IPS DF 4.7 (cell line): Measurements from ENCODE around the gene TCP11.
A peak's percentile ranks its signal among the peaks of the same experiment; 100 is the strongest.
"Not testable (repeated sequence)": the region's sequence is repeated elsewhere in the genome, so short reads cannot be mapped to it uniquely, and the experiment has no call there.

Experiments
- DNase-seq: peaks from one replicate; pipeline ENCODE4 v3.0.0-alpha.2; 2013; ENCODE audit warnings: low spot score; ENCODE audit errors: extremely low read depth

The TCP11 gene

DNA sequence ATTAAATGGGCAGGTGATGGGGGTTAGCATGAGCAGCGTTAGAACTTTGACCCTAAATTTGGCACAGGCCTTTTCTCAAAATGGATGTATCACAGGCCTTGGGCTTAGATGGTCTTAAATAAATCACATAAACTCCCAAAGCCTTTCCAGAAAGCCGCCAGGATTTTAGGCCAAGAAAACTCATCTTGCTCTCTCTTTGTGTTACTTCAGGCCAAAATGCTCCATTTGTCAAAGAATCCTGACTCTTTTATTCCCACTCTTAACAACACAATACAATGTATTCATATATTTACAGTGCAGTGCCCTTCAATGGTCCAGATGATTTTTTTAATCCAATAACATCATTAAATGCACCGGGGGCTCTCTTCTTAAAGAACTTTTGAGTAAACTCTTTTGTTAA, 5.9 kb upstream of the TCP11 start:
- DNase-seq, result no peak

DNA sequence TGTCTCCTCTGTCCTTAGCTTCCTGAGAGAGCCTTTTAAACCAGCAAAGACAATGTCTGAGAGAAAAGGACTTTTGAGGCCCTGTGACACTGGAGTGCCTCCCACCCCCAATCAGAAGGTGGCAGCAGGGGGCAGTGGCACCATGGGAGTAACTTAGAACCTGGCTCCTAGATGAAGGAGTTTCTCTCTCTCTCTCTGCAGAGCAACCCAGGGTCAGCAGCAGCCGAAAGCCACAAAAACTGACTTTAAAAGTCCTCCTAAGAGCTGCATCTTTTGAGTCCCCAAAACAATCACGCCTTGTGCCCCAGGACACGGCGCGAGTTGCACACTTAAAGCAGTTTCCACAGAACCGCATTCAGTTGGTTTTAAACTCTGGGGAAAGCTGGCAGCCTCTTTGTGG, 5.3 kb upstream of the TCP11 start:
- no peak for DNase-seq

DNA sequence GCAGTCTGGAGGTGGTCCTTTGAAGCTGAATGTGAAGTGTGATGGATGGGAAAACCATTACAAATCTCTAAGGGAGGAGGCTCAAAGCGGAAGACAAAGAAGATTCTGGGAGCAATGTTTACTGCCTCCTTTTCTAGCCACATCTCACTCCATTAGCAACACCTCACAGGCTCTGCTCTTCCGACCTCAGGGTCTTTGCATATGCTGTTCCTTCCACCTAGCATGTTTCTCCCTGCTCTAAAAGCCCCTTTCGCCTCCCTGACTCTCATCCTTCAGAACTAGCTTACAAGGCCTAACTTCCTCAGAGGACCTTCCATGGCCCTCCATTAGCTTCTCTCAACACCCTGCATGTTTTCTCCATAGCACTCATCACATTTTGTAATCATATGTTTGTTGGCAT, 4.6 kb upstream of the TCP11 start:
- no peak for DNase-seq

DNA sequence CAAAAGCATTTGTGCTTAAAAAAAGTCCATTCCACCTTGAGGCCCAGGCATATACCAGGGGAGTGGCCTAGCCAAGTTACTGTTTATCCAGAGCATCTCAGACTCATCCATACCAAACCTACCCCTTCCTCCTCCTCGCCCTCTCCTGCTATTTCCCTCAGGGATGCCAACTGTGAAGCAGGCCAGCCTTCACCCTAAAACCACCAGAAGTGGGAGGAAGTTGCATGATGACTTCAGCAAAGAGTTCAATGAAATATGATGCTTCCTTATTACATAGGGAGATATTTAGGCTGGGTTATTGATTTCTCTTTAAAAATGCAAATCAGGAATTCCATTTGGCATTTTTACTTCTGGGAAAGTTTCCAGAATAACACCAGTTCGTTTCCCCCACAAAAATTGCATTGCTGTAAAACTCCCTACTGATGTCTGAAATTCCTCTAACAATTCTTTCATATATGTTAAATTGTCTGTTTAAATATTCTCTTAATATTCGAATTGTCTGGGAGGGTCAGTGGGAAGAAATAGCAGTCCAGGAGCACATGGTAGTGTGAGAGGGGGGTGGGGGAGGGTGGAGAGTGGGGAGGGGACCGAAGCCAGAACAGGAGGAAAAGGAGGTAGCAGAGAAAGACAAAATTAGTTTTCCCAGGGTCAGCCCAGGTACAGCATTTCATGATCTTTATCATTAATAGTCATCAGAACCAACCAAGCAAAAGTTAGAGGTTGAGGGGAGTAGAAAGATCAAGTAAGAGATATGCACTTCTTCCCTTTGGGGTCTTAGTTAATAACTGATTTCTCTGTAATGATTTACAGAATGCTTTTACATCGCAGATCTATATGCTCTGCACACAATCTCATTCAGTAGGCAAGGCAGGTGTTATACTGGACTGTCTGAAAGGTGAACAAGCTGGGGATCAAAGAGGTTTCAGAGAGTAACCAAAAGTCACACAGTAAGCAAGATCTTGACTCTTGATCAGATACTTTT, 1.7 kb upstream of the TCP11 start:
- no peak for DNase-seq

DNA sequence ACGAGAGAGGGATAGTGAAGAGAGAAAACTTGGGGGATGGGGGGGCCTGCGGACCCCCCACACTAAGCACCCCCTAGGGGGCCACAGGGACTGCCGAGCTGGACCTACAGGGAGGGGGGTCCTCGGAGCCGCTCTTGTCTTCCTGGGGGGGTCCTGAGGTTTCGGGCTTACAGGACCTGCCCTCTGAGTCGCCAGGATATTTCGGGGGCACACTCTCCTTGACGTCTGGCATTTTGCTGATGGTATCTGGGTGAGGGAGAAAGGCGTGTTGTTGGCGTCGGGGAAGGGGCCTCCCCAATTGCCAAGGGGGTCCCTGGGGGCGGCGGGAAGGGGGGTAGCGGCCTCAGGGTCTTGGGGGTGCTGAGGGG, 516 bp downstream of the TCP11 start:
- DNase-seq, result no peak

DNA sequence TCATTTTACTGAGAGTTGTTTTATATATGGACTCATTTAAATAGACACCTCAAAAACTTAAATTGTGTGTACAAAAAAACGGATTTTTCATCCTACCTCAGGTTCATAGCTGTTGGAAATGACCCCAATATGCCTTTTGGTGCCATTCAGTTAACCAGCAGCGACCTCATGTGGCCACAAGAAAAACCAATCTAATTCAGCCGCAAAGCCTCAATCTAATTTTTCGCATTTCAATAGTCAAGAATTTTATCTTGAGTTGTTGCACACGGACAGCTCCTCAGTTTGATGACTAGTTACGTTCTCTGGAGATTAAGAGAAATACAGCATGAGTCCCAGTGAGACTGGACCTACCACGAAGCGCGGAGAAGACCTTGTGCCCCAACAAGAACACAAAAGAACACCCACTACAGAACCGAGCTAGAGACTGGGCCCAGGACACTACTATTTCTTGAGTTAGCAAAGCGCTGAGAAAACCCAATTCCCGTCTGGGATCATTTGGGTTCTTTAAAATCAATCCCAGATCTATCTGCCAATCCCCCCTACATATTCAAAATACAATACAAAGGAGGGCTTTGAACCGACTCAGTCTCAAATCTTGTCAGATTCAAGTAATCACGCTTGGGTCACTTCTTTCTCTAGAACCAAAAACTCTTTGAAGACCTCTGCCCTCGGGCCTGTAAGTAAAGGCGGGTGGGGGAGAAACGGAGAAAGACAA, 1.1 kb downstream of the TCP11 start:
- DNase-seq, result peak; percentile 16

DNA sequence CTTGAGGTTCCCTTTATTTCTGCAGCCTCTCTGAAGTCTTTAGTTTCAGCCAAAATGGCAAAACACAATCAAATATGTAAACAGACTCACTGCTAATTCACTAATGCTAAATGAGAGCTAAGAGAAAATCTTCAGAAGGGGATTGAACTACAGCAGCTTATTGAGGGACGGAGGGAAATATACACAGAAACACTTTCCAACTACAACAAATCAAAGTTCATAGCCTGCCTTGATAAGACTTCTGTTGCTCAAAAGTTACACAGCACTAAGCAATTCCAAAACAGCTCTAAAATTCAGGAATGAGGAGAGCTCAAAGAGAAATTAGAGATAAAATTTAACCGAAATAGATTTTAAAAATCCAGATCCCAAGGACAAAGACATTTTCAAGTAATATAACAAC, 1.7 kb downstream of the TCP11 start:
- DNase-seq, result no peak

DNA sequence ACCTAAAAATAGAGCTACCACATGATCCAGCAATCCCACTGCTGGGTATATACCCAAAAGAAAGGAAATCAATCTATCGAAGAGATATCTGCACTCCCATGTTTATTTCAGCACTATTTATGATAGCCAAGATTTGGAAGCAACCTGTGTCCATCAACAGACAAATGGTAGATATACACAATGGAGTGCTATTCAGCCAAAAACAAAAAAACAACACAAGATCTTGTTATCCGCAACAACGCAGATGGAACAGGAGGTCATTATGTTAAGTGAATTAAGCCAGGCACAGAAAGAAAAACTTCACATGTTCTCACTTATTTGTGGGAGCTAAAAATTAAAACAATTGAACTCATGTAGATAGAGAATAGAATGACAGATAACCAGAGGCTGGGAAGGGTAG, 2.9 kb downstream of the TCP11 start:
- DNase-seq, result not testable (repeated sequence)

DNA sequence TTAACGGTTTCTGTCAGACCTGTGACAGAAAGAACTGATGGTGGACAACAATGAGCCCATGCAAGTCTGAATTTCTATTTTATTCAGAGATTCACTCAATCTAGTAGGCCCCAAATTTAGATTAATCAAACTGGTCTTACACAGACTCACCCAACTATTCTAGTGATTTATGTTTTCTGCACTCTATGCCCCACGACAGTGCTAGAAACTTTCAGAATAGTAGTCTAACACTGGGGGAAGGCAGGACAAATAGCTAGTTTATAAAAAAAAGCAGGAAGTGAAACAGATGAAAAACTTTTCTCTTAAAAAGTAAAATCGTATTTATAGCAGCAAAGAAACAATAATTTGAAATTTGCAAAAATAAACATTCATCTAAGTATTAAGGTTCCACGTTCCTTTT, 5.0 kb downstream of the TCP11 start:
- no peak for DNase-seq

DNA sequence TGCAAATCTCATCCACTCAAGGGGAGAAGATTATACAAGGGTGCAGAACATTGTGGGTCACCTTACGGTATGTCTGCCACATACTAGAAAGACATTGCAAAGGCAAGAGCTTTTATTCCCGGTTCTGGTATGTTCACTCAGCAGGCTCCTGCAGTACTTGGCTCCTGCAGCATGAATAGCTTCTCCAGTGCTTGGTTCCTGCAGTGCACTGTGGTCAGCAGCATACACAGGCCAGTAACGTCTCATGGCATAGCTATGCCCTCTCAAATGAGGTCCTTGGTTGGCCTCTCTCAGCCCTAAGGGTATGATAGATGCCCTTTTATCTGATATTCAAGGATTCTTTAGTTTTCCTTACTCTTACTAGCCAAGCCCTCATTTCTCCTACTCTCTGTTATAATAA, 12.6 kb downstream of the TCP11 start:
- no peak for DNase-seq

DNA sequence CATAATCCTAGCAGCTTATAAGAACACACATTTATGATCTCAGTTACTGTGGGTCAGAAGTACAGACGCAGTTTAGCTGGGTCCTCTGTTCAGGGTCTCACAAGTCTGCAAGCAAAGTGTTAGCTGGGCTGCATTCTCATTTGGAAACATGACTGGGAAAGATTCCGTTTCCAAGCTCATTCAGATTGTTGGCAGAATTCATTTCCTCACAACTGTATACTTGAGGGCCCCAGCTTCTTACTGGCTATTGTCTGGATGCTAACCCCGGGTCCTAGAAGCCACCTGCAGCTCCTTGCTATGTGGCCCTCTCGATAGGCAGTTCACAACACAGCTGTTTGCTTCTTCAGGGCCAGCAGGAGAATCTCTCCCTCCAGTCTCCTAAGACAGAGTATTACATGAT, 13.1 kb downstream of the TCP11 start:
- DNase-seq, result no peak

DNA sequence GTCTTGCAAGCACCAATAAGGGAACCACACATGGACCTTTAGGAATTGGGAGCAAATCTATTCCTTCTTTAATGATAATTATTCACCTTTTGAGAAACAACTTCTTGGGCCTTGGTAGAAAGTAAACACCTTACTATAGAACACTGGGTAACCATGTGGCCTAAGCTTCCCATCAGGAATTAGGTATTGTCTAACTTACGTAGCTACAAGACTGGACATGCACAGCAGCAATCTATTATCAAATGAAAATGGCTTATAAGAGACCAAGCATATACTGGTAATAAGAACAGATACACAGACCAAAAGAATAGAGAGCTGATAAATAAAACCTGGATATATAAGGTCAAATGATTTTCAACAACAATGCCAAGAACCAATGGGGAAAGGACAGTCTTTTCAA, 16.8 kb downstream of the TCP11 start:
- DNase-seq, result no peak

DNA sequence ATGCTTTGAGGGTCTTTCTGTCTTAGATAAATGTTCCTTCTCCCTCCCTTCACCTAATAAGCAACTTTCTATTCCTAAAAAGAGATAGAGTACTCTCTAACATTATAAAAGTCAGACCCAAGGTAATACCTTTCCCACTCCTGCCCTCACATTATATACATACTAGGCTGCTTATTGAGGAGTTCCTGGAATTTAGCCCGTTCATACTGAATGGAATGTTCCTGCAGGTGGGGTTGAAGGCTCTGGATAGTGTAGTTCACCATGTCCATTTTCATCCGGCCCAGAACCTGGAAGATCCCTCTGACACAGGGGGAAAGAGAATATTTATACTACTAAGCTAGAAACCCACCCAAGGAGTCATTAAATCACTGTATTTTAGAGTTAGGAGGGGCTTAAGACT, 20.4 kb downstream of the TCP11 start:
- DNase-seq, result no peak

DNA sequence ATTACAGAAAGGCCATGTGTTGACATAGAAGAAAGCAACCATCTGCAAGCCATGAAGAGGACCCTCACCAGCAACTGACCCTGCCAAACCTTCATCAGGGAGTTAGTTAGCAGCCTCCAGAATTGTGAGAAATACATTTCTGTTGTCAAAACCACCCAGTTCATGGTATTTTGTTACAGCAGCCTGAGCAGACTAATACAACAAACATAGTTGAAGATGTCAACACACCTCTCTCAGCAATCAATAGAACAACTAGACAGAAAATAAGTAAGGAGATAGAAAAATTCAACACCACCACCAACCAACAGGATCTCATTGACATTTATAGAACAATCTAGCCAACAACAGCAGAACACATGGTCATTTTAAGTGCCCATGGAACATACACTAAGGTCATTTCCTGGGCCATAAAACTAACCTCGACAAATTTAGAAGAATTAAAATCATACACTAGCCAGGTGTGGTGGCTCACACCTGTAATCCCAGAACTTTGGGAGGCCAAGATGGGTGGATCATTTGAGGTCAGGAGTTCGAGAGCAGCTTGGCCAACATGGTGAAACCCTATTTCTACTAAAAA, 32.7 kb downstream of the TCP11 start:
- DNase-seq, result no peak

DNA sequence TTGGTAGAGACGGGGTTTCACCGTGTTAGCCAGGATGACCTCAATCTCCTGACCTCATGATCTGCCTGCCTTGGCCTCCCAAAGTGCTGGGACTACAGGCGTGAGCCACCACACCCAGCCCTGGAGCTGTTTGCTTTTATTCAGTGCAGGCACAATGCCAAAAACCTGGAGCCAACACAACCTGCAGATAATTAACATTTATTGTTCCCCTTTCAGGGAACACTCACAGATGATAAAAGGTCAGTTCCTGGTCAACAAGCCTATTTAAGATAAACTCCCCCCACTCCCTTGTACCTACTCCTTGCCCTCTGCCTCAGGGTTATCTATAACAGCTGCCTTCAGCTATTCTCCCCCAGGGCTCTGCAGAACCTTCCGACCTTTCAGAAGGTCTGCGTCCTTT, 33.4 kb downstream of the TCP11 start:
- DNase-seq, result not testable (repeated sequence)

DNA sequence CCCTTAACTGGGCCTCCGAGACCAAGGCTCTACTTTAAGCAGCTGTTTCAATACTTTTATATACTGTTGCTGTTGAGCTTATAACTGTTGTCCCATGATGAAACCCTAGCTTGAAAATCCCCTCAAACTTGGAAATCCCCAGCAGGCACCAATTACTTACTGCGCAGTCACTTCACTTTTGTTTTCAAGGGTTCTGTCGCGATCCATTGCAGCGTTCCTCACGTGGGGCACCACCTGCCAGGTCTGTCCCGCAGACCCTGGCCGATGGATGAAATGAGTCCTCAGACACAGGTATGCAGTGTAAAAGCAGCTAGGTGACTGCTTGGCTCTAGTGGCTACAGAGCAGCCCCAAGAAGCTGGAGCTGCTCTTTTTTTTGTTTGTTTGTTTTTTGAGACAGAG, 33.9 kb downstream of the TCP11 start:
- not testable (repeated sequence) for DNase-seq

DNA sequence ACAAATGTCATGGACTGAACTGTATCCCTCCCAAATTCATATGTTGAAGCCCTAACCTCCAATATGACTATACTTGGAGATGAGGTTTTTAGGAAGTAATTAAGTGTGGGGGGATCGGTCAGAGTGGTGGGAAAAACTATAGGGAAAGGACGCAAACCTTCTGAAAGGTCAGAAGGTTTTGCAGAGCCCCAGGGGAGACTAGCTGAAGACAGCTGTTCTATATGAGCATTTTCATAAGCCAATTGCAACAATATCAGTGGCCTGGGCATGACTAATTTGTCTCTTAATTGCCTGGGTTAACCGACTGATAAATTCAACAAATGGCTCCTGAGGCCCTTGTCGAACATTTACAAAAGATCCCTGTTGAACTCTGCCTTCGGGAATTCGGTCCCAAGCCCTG, 35.1 kb downstream of the TCP11 start:
- not testable (repeated sequence) for DNase-seq

DNA sequence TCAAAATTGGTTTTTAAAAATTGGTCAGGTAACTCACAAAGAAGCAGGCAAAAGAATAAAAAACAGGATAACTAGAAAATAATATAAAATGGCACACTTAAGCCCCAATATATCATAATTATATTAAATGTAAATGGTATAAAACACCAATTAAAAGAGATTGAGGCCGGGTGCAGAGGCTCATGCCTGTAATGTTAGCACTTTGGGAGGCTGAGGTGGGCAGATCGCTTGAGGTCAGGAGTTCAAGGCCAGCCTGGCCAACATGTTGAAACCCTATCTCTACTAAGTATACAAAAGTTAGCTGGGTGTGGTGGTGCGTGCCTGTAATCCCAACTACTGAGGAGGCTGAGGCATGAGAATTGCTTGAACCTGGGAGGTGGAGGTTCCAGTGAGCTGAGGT, 36.1 kb downstream of the TCP11 start:
- no peak for DNase-seq

DNA sequence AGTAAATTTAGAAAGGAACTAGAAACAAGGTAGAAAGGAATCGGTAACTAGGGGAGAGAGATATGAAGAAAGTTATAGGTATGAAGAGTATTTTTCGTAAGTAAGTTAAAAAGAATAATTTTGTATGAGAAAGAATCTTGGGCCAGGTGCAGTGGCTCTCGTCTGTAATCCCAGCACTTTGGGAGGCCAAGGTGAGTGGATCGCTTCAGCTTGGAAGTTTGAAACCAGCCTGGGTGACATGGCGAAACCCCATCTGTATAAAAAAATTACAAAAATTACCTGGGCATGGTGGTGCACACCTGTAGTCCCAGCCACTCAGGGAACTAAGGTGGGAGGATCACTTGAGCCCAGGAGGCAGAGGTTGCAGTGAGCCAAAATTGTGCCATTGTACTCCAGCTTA, 42.0 kb downstream of the TCP11 start:
- no peak for DNase-seq

DNA sequence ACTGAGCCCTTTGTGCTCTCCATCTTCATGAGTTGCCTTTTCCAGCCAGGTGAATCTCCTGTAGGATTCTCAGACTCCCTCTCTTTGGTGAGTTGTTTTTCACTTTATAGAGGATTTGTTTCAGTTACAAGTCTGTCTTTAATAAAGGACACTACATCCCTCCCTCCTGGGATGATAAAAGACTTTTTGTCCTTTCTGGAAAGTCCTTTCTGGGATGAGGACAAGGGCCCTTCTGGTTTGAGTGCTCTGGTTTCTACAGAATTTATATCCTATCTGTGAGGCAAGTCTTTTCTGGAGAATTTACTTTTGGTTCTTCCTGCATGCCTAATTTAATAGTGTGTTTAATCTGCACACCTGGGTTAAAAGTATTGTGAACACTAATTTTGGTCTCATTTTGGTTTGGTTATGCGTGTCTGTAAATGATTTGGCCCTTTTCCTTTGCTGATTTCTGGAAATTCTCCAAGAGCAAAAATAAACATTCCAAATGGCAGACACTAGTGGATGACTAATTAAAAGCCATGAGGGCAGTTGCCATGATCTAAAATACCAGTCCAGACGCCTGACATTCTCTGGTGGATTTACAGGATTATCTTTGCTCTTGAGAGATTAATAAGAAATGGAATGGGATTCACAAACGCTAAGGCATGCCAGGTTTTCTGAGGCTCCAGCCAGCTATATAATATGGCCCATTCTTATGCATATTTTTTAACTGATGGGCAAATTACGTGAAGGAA, 44.8 kb downstream of the TCP11 start:
- no peak for DNase-seq

DNA sequence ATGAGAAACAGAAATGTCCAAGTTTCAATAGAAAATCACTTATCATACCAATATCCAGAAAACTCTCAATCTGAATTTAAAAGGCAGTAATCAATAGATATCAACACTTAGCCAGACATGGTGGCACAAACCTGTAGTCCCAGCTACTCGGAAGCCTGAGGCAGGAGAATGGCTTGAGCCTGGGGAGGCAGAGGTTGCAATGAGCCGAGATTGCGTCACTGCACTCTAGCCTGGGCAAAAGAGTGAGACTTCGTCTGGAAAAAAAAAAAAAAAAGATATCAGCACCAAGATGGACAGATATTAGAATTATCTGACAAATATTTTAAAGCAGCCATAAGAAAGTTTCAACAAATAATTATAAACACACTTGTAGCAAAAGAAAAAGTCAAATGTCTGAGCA, 47.0 kb downstream of the TCP11 start:
- no peak for DNase-seq

DNA sequence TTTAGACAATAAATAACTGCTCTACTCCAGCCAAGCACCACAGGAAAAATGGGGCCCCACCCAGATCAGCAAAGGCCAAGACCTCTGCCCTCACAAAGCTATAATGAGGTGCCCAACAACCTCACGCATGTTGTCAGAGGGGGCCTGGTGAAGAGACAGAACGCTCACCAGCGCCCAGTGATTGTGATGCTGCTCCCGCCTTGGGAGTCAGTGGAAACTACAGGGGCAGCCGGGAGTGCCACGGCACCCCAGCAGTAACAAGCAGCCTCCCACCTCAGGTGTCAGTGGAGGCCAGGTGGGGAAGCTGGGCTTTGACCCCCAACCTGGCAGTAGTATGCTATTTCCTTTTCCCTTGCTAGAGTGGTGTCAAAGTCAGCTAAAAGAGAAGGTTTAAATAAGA, 47.4 kb downstream of the TCP11 start:
- no peak for DNase-seq
